ENCODE data around the gene PHETA1. TPM values are rescaled to one million over a fixed set of nuclear protein-coding genes. Genes with fewer than 3 reads are reported as not detected.

PHETA1 gene
- total RNA-seq, 1 experiment from 2014 or later, result 3.4 TPM

GRCh38 chr12:111347891-111348644 is 20.8 kb downstream of the PHETA1 start:
- DNase-seq (ENCODE audit: unreplicated experiment), result no peak
- H3K36me3 Mint-ChIP-seq (ENCODE audit: insufficient read depth, unreplicated experiment), result no peaks in the 10 kb centered on the region
- intact Hi-C loops (cut with micrococcal nuclease), result no loop called here
- no peaks in the 10 kb centered on the region for H3K4me1 Mint-ChIP-seq (ENCODE audit: insufficient read depth, unreplicated experiment)
- H3K4me3 Mint-ChIP-seq (ENCODE audit: unreplicated experiment), result no peak overlapping the region
- ChIA-PET CTCF (no interaction called here), POLR2A (no interaction called here)
- no peak for TF ChIP-seq CTCF (IDR thresholded peaks at IDR 0.05; ENCODE audit: unreplicated experiment)
- no peak overlapping the region for H3K27ac Mint-ChIP-seq (ENCODE audit: low read depth, unreplicated experiment)
- no TSS peak for BruUV-seq (replicated peaks)
- H3K9me3 Mint-ChIP-seq (ENCODE audit: unreplicated experiment), result peaks cover 11% of the 10 kb centered on the region
- H3K27me3 Mint-ChIP-seq (ENCODE audit: insufficient read depth, unreplicated experiment), result no peaks in the 10 kb centered on the region

- CTCF ChIA-PET, result interaction anchor here (0.5 to 1.1 kb wide), 3 partner anchors 12 to 280 kb away, joined by 3 read pairs; no protein-coding TSS in a partner anchor
- no TSS peak for BruUV-seq (replicated peaks)
These were observed 24.5 kb downstream of the PHETA1 start for GRCh38 chr12:111344254-111344875.

GRCh38 chr12:111343181-111343580 is 25.7 kb downstream of the PHETA1 start:
- H3K27me3 Mint-ChIP-seq (ENCODE audit: insufficient read depth, unreplicated experiment), result no peaks in the 10 kb centered on the region
- DNase-seq (ENCODE audit: unreplicated experiment), result no peak
- no peak for TF ChIP-seq CTCF (IDR thresholded peaks at IDR 0.05; ENCODE audit: unreplicated experiment)
- ChIA-PET CTCF (no interaction called here), POLR2A (interaction anchor here (0.6 kb wide), 1 partner anchor 12 kb away, joined by 3 read pairs; no protein-coding TSS in a partner anchor)
- intact Hi-C loops (cut with micrococcal nuclease), result no loop called here
- H3K27ac Mint-ChIP-seq (ENCODE audit: low read depth, unreplicated experiment), result no peak overlapping the region
- BruUV-seq (replicated peaks), result no TSS peak
- peaks cover 4% of the 10 kb centered on the region for H3K36me3 Mint-ChIP-seq (ENCODE audit: insufficient read depth, unreplicated experiment)
- H3K4me1 Mint-ChIP-seq (ENCODE audit: insufficient read depth, unreplicated experiment), result no peaks in the 10 kb centered on the region
- no peaks in the 10 kb centered on the region for H3K9me3 Mint-ChIP-seq (ENCODE audit: unreplicated experiment)
- no peak overlapping the region for H3K4me3 Mint-ChIP-seq (ENCODE audit: unreplicated experiment)

More at GRCh38 chr12:111344254-111344875, 24.5 kb downstream of the PHETA1 start:
- Mint-ChIP-seq H3K27me3 (ENCODE audit: insufficient read depth, unreplicated experiment) (no peaks in the 10 kb centered on the region), H3K27ac (ENCODE audit: low read depth, unreplicated experiment) (no peak overlapping the region), H3K4me1 (ENCODE audit: insufficient read depth, unreplicated experiment) (no peaks in the 10 kb centered on the region), H3K36me3 (ENCODE audit: insufficient read depth, unreplicated experiment) (peaks cover 4% of the 10 kb centered on the region), H3K9me3 (ENCODE audit: unreplicated experiment) (peaks cover 8% of the 10 kb centered on the region), H3K4me3 (ENCODE audit: unreplicated experiment) (no peak overlapping the region)
- POLR2A ChIA-PET, result no interaction called here
- no peak for DNase-seq (ENCODE audit: unreplicated experiment)
- TF ChIP-seq CTCF (IDR thresholded peaks at IDR 0.05; ENCODE audit: unreplicated experiment), result no peak
- intact Hi-C loops (cut with micrococcal nuclease), result no loop called here

GRCh38 chr12:111342376-111342775 is 26.5 kb downstream of the PHETA1 start:
- DNase-seq (ENCODE audit: unreplicated experiment), result no peak
- Mint-ChIP-seq H3K36me3 (ENCODE audit: insufficient read depth, unreplicated experiment) (peaks cover 4% of the 10 kb centered on the region), H3K27me3 (ENCODE audit: insufficient read depth, unreplicated experiment) (no peaks in the 10 kb centered on the region), H3K9me3 (ENCODE audit: unreplicated experiment) (no peaks in the 10 kb centered on the region), H3K27ac (ENCODE audit: low read depth, unreplicated experiment) (no peak overlapping the region), H3K4me3 (ENCODE audit: unreplicated experiment) (no peak overlapping the region), H3K4me1 (ENCODE audit: insufficient read depth, unreplicated experiment) (no peaks in the 10 kb centered on the region)
- intact Hi-C loops (cut with micrococcal nuclease), result no loop called here
- ChIA-PET CTCF (interaction anchor here (1.9 kb wide), 1 partner anchor 11 kb away, joined by 8 read pairs; no protein-coding TSS in a partner anchor), POLR2A (no interaction called here)
- TF ChIP-seq CTCF (IDR thresholded peaks at IDR 0.05; ENCODE audit: unreplicated experiment), result no peak
- no TSS peak for BruUV-seq (replicated peaks)
